Tongue (tissue), 2 donors: Measurements from ENCODE around the gene PTPRD. TPM values are rescaled to one million over a fixed set of nuclear protein-coding genes. Genes with fewer than 3 reads are reported as not detected.
A peak's percentile ranks its signal among the peaks of the same experiment; 100 is the strongest.

Experiments
- DNase-seq: peaks from one replicate; pipeline ENCODE4 v3.0.0-alpha.2; 2015
- total RNA-seq: library from RNA; depleted of rRNA; stranded (reverse); fragments of >200 nt; gene quantifications from one replicate; pipeline ENCODE4 v1.2.3, GENCODE V29; 2014

Gene PTPRD
- total RNA-seq, 1 donor from 2014 or later = 105 TPM

DNA sequence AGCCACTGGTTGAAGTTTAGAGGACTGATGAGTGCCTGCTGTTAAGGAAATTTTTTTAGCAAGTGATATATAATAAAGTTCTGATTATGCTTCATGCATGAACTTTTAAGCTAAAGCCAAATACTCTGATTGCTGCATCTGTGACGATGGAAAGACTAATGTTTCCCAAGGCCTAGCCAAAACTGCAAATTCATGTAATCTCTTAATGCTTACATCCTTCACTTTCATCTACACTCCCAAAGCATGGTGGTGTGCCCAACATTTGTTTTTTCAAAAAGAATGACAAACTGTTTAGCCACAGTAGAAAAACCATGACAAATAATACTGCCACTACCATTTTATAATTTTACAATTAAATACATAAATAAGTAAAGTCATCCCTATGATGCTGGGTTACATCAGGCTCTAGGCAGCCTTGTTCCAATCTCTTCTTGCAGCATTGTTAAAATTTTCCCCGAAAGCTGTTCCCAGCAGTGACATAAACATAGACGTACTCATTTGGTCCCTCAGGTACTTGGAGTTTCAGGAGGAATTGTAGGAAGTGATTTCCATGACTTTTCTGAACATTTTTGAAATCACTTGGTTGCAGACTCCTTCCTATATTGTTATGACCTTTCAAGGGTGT, 2187.9 kb downstream of the PTPRD start:
- DNase-seq = peak; percentile 65

DNA sequence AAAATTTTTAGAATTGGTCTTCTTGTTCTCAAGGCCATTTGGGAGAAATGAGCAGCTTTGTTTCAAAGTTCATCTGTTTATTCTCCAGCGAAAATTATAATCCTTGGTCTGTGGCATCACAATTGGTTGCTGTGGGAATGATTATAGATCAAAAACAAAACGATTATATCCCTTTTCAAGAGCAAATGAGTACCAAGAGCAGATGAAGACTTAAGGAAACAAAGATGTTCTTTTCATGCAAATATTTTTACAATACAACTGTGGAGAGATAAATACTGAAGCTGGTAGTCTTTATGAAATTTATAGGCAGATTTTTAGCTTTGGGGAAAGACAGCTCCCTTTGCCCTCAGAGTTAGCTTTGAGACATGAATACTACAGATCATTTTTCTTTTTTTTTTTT, 2192.4 kb downstream of the PTPRD start:
- DNase-seq = no peak

DNA sequence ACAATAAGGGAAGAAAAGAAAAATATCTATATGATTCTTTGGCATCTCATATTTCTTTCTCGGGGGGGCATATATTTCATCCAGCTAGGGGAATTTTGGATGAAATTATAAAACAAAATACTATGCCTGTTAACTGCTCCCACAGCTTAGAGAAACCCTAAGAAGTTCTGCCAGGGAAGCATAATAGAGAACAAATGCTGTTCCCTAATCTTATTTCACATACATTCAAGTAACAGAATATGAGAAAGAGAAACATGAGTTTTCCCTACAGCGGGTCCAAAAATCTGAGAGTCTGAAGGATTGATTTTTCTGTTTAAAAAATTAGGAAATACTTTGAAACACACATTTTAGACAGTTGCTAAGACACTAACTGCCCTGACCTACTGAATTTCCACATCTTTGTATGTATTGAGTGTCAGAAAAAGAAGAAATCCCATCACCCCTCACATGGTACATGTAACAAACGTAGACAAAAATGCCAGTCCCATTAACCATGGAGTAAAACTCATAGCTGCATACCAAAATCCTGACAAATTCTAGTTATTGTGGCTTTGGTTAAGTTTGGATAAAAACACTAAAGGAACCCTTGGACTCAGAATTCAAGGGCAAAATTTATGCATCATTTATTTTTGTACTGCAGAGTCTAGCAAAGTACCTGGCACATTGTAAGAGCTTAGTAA, 2193.1 kb downstream of the PTPRD start:
- DNase-seq = peak; percentile 54

DNA sequence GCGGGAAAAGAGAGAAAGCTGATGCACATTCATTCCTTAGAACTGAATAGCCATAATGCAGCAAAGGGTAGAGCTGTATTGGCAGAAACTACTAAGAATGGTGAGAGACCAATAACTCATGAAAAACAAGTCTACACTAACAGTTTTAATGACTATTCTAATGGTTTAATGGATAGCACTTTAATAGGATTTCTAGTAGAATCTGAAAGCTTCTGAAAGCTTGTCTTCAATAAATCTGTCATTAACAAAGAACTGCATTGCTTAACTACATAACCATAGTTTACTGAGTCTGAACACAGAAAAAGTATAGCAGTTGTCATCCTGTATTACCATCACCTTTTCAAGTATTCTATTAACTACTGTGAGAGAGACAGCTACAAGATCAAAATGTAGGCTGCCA, 2195.5 kb downstream of the PTPRD start:
- no peak for DNase-seq

GRCh38 chr9:8412327-8412726, 2200.5 kb downstream of the PTPRD start:
- DNase-seq = no peak

- no peak for DNase-seq
Observed at GRCh38 chr9:8408575-8409190, 2204.1 kb downstream of the PTPRD start.

DNA sequence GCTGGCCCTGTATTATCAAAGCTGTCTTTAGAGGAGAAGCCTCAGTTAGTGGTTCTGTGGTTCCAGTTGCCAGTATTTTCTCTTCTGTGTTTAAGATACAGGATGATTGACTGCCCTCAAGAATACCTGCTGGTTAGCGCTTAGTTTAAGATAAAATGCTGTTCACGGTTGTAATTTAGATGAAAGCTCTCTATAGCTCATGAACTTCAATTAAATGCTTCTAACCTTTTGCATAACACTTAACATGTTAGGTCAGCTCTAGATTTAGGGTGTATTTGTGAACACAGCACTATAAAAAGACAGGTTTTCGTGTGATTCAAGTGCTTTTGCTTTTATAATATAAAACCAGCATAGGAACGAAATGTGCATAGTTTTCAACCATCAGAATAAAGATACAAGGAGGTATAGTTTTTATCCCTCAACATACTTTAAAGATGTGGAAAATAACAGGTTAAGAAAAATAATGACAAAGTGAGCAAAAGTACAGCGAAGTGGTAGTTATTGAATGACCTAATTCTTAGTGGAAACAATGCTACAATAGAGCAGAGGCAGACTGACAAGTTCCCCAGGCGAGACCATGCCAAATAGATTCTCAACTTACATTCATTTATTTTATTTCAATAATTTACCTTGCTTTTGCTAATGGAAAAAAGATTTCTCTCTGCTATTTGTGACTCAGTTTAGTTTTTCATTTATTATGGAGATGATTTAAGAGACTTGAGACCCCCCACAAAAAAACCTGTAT, 2210.7 kb downstream of the PTPRD start:
- DNase-seq = no peak

DNA sequence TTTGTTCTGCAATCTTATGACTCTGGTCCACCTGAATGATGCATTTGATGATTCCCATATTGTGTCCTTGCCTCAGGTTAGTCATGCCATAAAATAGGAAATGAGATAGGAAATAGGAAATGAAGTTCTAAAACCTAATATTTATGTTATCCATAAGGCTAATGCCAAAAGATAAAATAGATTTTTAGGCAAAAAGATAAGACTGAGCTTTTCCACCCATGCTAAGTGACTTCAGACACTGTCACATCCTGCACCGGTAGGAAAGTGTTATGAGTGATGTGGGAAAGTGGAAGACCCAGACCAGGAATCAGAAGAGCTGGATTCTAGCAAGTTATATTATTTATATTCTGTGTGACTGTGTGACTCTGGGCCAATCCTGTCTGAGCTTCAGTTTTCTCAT, 2212.4 kb downstream of the PTPRD start:
- no peak for DNase-seq

DNA sequence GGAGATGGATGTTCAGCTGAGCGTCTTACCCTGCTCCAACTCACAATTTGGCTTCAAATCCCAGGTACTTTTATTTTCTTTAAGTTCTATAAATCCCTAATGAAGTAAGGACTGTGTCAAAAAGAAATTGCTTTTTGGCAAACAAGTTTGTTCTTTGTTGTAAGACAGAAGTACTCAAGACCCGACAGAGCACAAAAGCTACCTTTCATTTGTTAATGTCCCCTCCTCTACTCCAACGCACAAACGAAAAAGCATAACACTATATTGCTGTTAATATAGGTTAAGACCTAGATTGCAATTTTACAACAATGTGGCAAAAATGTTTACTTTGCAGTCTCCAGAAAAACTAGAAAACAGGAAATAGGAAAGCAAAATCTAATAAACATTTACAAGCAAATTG, 2217.8 kb downstream of the PTPRD start:
- DNase-seq = no peak

DNA sequence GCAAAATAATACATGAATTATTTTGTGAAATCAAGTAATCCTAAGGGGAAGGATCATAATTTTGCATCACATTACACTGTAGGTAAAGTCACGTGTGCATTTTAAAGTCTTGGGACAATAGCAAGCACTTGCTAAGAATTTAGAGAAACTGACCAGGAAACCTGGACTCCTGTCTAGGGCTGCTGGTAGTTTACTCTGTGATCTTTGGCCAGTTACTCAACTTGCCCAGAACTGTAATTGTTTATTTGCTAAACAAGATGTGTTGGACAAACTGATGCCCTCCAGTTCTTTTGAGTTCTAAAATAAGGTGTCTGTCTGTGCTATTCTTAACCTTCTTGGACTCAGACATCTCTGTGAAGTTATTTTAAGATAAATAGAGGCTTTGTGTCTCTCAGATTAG, 2218.5 kb downstream of the PTPRD start:
- DNase-seq = no peak

GRCh38 chr9:8392866-8393265, 2219.9 kb downstream of the PTPRD start:
- no peak for DNase-seq

DNA sequence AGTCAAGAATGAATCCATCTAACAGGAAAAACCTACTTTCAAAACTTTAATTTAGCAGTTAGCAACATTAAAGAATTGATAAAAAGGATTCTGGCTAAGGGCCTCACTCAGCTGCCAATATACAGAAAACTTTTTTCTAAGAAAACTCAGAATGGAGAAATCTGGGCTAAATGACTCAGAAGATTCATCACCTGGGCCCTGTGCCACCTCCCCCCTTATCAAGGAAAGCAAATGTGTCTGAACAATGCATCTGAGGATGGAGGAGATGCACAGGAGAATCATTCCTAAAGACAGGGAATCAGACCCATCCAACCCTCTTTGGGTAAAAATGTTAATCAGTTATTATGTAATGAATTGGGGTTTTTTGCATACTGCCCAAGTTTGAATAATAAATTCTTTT, 2221.2 kb downstream of the PTPRD start:
- no peak for DNase-seq

GRCh38 chr9:8391132-8391531, 2221.7 kb downstream of the PTPRD start:
- DNase-seq = peak; percentile 33

GRCh38 chr9:8390571-8390970, 2222.2 kb downstream of the PTPRD start:
- DNase-seq = no peak

- no peak for DNase-seq
Observed at GRCh38 chr9:8389531-8389930, 2223.3 kb downstream of the PTPRD start.

DNA sequence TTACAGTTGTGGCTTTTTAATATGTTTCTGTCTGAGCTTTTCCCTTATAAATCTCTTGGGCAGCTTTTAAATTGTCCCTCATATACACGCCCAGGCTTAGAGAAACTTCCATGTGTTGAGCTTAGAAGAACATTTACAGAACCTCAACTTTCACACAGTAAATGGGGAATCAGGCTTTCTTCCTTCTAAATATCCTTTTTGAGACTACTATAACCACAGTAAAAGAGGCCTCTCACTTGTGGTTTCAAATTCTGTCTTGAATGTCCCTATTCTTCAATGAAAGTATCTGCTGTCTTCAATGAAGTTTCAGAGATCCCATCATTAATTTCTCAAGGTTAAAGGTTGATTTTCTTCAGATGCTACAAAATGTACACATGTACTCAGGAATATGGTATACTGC, 2224.7 kb downstream of the PTPRD start:
- no peak for DNase-seq

- peak; percentile 51 for DNase-seq
Observed at GRCh38 chr9:8384091-8384490, 2228.7 kb downstream of the PTPRD start.

DNA sequence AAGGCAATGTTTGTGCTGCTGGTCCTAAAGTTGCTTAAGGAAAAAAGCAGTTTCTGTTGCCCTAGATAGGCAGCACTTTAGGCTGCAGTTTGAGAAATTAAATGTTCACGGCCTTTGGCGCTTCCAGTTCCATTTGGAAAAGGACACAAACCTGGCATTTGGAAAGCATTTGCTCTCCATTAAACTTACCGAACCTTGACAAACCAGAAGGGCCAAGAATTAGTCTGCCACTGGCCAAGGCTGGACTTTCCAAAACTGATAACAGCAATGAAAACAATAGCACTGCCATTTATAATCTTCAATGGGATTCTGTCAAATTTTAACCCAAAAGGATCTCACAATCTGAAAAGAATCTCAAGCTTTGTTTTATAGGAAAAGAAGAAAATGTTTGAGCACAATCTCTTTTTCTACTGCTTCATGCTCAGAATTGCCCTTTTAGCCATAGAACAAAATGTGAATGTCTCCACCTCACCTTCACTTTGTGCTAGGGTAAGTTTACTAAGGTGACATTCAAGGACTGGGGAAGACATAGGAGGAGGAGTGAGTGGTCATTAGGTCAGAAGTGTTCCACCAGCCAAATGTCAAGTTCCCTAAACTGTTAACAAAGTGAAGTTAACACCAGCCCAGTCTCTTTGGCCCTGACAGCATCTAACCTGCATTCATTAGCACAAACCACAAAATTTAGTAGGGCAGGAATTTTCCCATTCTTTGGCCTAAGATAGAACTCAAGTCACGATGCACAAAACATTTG, 2229.8 kb downstream of the PTPRD start:
- no peak for DNase-seq

DNA sequence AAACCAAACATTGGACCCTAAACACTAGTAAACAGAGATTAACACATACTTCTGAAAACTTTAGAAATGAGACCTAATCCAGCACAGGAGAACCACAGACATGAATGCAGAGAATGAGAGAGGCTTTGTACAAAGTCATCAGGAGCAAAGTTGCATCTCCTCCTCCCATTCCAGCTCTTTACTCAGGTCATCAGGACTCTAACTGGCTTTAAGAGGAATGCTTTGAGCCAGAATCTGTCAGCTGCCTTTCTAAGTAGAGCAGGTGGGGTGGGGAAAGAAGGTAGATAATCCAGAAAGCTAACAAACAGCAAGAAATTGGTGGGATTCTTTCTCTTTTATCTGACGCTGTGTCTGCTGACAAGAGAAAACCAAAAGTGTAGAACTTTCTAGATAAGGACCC, 2230.5 kb downstream of the PTPRD start:
- DNase-seq = no peak

DNA sequence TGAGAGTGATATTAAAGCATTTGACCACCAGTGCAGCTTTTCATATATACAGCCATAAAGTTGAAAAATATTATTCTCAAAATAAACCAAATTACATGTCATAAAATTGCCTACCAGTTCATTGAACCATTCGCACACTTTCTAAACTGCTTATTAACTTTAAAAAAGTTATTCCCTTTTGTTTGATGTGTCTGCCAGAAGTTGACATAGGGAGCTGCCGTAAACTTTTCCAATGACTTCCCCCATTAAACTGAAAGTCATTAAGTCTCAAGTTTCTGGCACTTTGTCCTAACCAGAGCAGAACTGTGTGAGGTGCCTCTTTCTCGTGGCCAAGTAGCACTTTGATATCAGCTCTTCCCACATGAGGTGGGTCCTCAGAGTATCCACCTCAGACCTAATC, 2231.2 kb downstream of the PTPRD start:
- DNase-seq = no peak

GRCh38 chr9:8374471-8374870, 2238.3 kb downstream of the PTPRD start:
- no peak for DNase-seq

- no peak for DNase-seq
Observed at GRCh38 chr9:8371686-8372085, 2241.1 kb downstream of the PTPRD start.
